HAP-1 (cell line): ENCODE results near the gene SUN1.
A peak's percentile ranks its signal among the peaks of the same experiment; 100 is the strongest.
"Not testable (repeated sequence)": the region's sequence is repeated elsewhere in the genome, so short reads cannot be mapped to it uniquely, and the experiment has no call there.

Experiments used
- DNase-seq, 2 experiments: peaks; one replicate each; pipeline ENCODE4 v3.0.0-alpha.2; 2016 to 2020; ENCODE audit warnings: low spot score in 2 of 2
- H3K27me3 ChIP-seq: fragments of 250-450 bp; sonication (Bioruptor Pico); 2 replicates; pipeline ENCODE4 v1.5.1; 2020; ENCODE audit warnings: low read depth, mild to moderate bottlenecking, moderate library complexity
- H3K36me3 ChIP-seq: fragments of 250-450 bp; sonication (Bioruptor Pico); replicated peaks from 2 replicates; pipeline ENCODE4 v1.5.1; 2020; ENCODE audit warnings: mild to moderate bottlenecking
- H3K4me1 ChIP-seq: fragments of 250-450 bp; sonication (Bioruptor Pico); 2 replicates; pipeline ENCODE4 v1.5.1; 2020; ENCODE audit warnings: mild to moderate bottlenecking
- H3K4me3 ChIP-seq: fragments of 250-450 bp; sonication (Bioruptor Pico); 2 replicates; pipeline ENCODE4 v1.5.1; 2020; ENCODE audit warnings: mild to moderate bottlenecking, moderate library complexity
- H3K9me3 ChIP-seq: fragments of 250-450 bp; sonication (Bioruptor Pico); 2 replicates; pipeline ENCODE4 v1.5.1; 2020; ENCODE audit warnings: mild to moderate bottlenecking, moderate library complexity
- in situ Hi-C: fragments of 300-500 bp; cut with MboI; formaldehyde crosslinking; loops from 3 replicates; pipeline ENCODE4 v1.14.3; 2020; ENCODE audit warnings: low sequenced_read_pairs, inconsistent platforms, mixed read lengths

Gene SUN1

GRCh38 chr7:846958-847650, 14.8 kb downstream of the SUN1 start:
- H3K4me1 ChIP-seq, H3K9me3 ChIP-seq, H3K4me3 ChIP-seq, DNase-seq, H3K27me3 ChIP-seq, in situ Hi-C loops: not testable (repeated sequence)
- H3K36me3 ChIP-seq = peaks cover 49% of the 10 kb centered on the region

- DNase-seq, H3K4me3 ChIP-seq, H3K9me3 ChIP-seq, H3K4me1 ChIP-seq, in situ Hi-C loops, H3K27me3 ChIP-seq: not testable (repeated sequence)
- peaks cover 49% of the 10 kb centered on the region for H3K36me3 ChIP-seq
Measured at GRCh38 chr7:847728-848127, 15.5 kb downstream of the SUN1 start.

GRCh38 chr7:849145-849544, 16.9 kb downstream of the SUN1 start:
- no peaks in the 10 kb centered on the region for H3K4me1 ChIP-seq
- peaks cover 51% of the 10 kb centered on the region for H3K36me3 ChIP-seq
- no peaks in the 10 kb centered on the region for H3K9me3 ChIP-seq
- DNase-seq = no peak
- no peak overlapping the region for H3K4me3 ChIP-seq
- no peaks in the 10 kb centered on the region for H3K27me3 ChIP-seq
- in situ Hi-C loops = no loop called here

- Histone ChIP-seq H3K4me1 (no peaks in the 10 kb centered on the region), H3K36me3 (peaks cover 52% of the 10 kb centered on the region), H3K9me3 (no peaks in the 10 kb centered on the region), H3K4me3 (no peak overlapping the region), H3K27me3 (no peaks in the 10 kb centered on the region)
- DNase-seq = no peak
- in situ Hi-C loops = no loop called here
Measured at GRCh38 chr7:849781-850180, 17.5 kb downstream of the SUN1 start.

GRCh38 chr7:851204-851603, 18.9 kb downstream of the SUN1 start:
- Histone ChIP-seq H3K4me3 (no peak overlapping the region), H3K36me3 (peaks cover 56% of the 10 kb centered on the region), H3K4me1 (no peaks in the 10 kb centered on the region), H3K9me3 (no peaks in the 10 kb centered on the region), H3K27me3 (no peaks in the 10 kb centered on the region)
- peak in 1 of 2 experiments; percentile 3 for DNase-seq
- in situ Hi-C loops = no loop called here

- Histone ChIP-seq H3K9me3 (no peaks in the 10 kb centered on the region), H3K36me3 (peaks cover 68% of the 10 kb centered on the region), H3K27me3 (no peaks in the 10 kb centered on the region), H3K4me1 (no peaks in the 10 kb centered on the region), H3K4me3 (no peak overlapping the region)
- peak in 1 of 2 experiments; percentile 3 for DNase-seq
- in situ Hi-C loops = no loop called here
Measured at GRCh38 chr7:853366-854117, 21.3 kb downstream of the SUN1 start.

GRCh38 chr7:854118-854775, 22.0 kb downstream of the SUN1 start:
- in situ Hi-C loops = no loop called here
- no peaks in the 10 kb centered on the region for H3K4me1 ChIP-seq
- no peaks in the 10 kb centered on the region for H3K27me3 ChIP-seq
- no peaks in the 10 kb centered on the region for H3K9me3 ChIP-seq
- peaks cover 65% of the 10 kb centered on the region for H3K36me3 ChIP-seq
- DNase-seq = peak in 1 of 2 experiments; percentile 7
- H3K4me3 ChIP-seq = no peak overlapping the region

GRCh38 chr7:855686-856369, 23.6 kb downstream of the SUN1 start:
- no peaks in the 10 kb centered on the region for H3K4me1 ChIP-seq
- H3K4me3 ChIP-seq = no peak overlapping the region
- no peaks in the 10 kb centered on the region for H3K9me3 ChIP-seq
- in situ Hi-C loops = no loop called here
- no peaks in the 10 kb centered on the region for H3K27me3 ChIP-seq
- DNase-seq = peak in 1 of 2 experiments; percentile 3
- H3K36me3 ChIP-seq = peaks cover 72% of the 10 kb centered on the region

GRCh38 chr7:856444-857095, 24.3 kb downstream of the SUN1 start:
- DNase-seq = peak in 1 of 2 experiments; percentile 4
- no peak overlapping the region for H3K4me3 ChIP-seq
- no peaks in the 10 kb centered on the region for H3K4me1 ChIP-seq
- peaks cover 80% of the 10 kb centered on the region for H3K36me3 ChIP-seq
- no peaks in the 10 kb centered on the region for H3K9me3 ChIP-seq
- no peaks in the 10 kb centered on the region for H3K27me3 ChIP-seq
- in situ Hi-C loops = no loop called here

GRCh38 chr7:857661-858060, 25.4 kb downstream of the SUN1 start:
- H3K36me3 ChIP-seq = peaks cover 83% of the 10 kb centered on the region
- in situ Hi-C loops = no loop called here

GRCh38 chr7:859359-860030, 27.2 kb downstream of the SUN1 start:
- Histone ChIP-seq H3K9me3 (no peaks in the 10 kb centered on the region), H3K36me3 (peaks cover 73% of the 10 kb centered on the region), H3K4me1 (no peaks in the 10 kb centered on the region), H3K4me3 (no peak overlapping the region), H3K27me3 (no peaks in the 10 kb centered on the region)
- DNase-seq = peak in 1 of 2 experiments; percentile 6
- in situ Hi-C loops = no loop called here

More at GRCh38 chr7:857661-858060, 25.4 kb downstream of the SUN1 start:
- DNase-seq = no peak
- no peaks in the 10 kb centered on the region for H3K4me1 ChIP-seq
- H3K27me3 ChIP-seq = no peaks in the 10 kb centered on the region
- no peaks in the 10 kb centered on the region for H3K9me3 ChIP-seq
- H3K4me3 ChIP-seq = no peak overlapping the region

GRCh38 chr7:860149-860548, 27.9 kb downstream of the SUN1 start:
- no peak overlapping the region for H3K4me3 ChIP-seq
- H3K4me1 ChIP-seq = no peaks in the 10 kb centered on the region
- H3K36me3 ChIP-seq = peaks cover 71% of the 10 kb centered on the region
- H3K27me3 ChIP-seq = no peaks in the 10 kb centered on the region
- DNase-seq = no peak
- in situ Hi-C loops = no loop called here
- no peaks in the 10 kb centered on the region for H3K9me3 ChIP-seq

GRCh38 chr7:861222-861621, 28.9 kb downstream of the SUN1 start:
- Histone ChIP-seq H3K27me3 (no peaks in the 10 kb centered on the region), H3K36me3 (peaks cover 71% of the 10 kb centered on the region), H3K9me3 (no peaks in the 10 kb centered on the region), H3K4me1 (no peaks in the 10 kb centered on the region), H3K4me3 (no peak overlapping the region)
- no peak for DNase-seq
- in situ Hi-C loops = no loop called here
